Activated T-cell treated with anti-CD3 and anti-CD28 coated beads, Interleukin-2, amount 50 U/mL, for 4 hours (primary cell): Measurements from ENCODE around the gene ETV7. TPM values are rescaled to one million over a fixed set of nuclear protein-coding genes. Genes with fewer than 3 reads are reported as not detected.

Experiments used
- ATAC-seq, 2 donors: fragments of 200-7000 bp; cut with Tn5 transposase; one replicate each; pipeline ENCODE4 v1.10.0; 2021
- DNase-seq: peaks from one replicate; pipeline ENCODE4 v3.0.0-alpha.2; 2020
- H3K27me3 Mint-ChIP-seq: one replicate; pipeline ENCODE4 v1.8.0; 2021; ENCODE audit warnings: low read depth, mixed read lengths
- H3K36me3 Mint-ChIP-seq: one replicate; pipeline ENCODE4 v1.8.0; 2022; ENCODE audit warnings: mixed read lengths; ENCODE audit not compliant: insufficient read depth
- H3K4me1 Mint-ChIP-seq: one replicate; pipeline ENCODE4 v1.8.0; 2021; ENCODE audit warnings: low read depth, mixed read lengths
- H3K4me3 Mint-ChIP-seq: one replicate; pipeline ENCODE4 v1.8.0; 2021; ENCODE audit warnings: mild to moderate bottlenecking, moderate library complexity, mixed read lengths
- H3K9me3 Mint-ChIP-seq: one replicate; pipeline ENCODE4 v1.8.0; 2021; ENCODE audit warnings: mixed read lengths
- total RNA-seq, 3 donors: library from RNA; stranded (reverse); gene quantifications; one replicate each; pipeline ENCODE4 v1.2.1, GENCODE V29; 2021

Gene ETV7
- total RNA-seq, 3 donors from 2014 or later, result 0.45 to 4.9 (median 1.7) TPM

DNA sequence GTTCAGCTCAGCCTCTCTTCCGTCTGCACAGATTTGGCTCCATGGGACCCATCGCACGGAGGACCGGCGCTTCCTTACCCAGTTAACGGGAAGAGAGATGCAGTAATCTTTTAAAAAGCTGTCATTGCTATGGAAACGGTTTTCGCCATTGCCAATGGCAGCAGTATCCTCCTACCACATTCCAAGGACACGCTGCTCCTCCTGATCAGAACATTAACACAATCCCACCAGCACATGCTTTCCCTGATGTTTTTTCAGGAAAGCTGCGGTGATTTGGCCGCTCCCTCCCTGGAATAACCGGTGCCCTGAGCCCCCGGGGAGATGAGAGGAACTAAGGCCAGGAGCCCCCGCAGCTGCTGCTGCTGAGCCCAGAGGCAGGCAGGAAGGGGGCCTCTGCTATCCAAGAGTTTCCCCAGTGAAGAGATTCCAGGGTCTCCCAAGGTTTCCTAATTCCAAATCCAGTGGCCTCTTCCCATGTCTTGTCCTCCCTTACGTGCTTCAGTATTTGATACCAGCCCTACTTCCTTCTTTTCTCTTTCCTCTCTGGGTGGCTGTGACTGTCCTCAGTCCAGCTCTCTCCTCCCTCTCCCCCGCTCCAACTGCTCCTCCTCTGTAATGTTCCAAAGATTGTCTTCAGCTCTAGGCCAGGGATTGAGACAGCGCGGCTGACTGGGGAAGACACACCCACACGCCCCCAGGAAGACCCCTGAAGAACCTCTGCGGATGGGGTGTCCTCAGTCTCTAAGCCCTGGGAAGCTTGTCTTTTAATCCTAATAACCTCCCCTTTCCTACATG is 53.3 kb downstream of the ETV7 start:
- Mint-ChIP-seq H3K4me3 (no peak overlapping the region), H3K36me3 (no peaks in the 10 kb centered on the region), H3K4me1 (peaks cover 13% of the 10 kb centered on the region), H3K9me3 (no peaks in the 10 kb centered on the region), H3K27me3 (peaks cover 28% of the 10 kb centered on the region)
- ATAC-seq (no peak), DNase-seq (no peak)

DNA sequence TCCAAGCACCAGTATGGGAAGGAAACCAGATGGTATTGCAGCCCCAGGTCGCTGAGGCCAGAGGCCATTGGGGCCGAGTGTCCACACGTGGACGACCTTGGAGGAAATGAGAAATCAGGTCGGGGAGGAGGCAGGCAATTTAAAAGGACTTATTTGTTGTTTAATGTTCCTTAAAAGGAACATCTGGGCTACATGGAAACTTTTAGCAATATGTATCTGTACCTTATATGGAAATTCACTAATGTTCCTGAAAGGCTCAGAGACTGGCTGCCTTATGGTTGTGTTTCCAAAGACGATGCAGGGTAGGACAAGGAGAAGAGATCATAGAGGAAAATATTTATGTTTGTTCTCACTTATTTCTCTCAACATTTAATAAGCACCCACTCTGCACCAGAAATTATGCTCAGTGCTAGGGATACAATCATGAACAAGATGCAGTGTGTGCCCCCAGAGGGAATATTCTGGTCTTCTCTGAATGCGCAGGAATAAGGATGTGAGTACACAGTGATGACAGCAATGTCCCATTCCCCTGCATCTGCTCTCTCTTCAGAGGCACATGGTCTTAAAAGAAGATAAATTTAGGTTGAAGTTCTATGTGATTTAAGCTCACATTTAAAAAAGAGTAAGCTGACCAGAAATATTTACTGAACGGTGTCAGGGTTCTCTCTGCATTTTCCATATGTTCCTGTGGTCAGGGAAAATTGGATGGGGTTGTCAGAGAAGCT is 54.1 kb downstream of the ETV7 start:
- H3K4me1 Mint-ChIP-seq, result peaks cover 12% of the 10 kb centered on the region
- H3K27me3 Mint-ChIP-seq, result peaks cover 28% of the 10 kb centered on the region
- DNase-seq (no peak), ATAC-seq (no peak)
- no peaks in the 10 kb centered on the region for H3K36me3 Mint-ChIP-seq
- H3K4me3 Mint-ChIP-seq, result no peak overlapping the region
- H3K9me3 Mint-ChIP-seq, result no peaks in the 10 kb centered on the region

DNA sequence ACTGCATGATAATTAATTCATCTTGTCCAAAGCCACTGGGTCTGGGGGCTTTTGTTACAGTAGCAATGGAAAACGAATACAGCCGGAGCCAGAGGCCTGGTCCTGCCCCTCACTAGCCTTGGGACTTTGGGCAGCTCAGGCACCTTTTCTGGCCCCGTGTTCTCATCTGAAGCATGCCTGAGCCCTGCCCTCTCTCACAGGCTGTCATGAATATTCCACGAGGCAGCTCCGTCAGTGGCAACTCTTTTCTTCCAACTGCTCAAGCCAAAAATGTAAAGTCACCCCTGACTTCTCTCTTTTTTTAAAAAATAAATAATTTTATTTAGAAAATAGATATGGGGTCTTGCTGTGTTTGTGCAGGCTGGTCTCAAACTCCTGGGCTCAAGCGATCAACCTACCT is 56.1 kb downstream of the ETV7 start:
- no peaks in the 10 kb centered on the region for H3K36me3 Mint-ChIP-seq
- ATAC-seq, result no peak
- peaks cover 26% of the 10 kb centered on the region for H3K27me3 Mint-ChIP-seq

DNA sequence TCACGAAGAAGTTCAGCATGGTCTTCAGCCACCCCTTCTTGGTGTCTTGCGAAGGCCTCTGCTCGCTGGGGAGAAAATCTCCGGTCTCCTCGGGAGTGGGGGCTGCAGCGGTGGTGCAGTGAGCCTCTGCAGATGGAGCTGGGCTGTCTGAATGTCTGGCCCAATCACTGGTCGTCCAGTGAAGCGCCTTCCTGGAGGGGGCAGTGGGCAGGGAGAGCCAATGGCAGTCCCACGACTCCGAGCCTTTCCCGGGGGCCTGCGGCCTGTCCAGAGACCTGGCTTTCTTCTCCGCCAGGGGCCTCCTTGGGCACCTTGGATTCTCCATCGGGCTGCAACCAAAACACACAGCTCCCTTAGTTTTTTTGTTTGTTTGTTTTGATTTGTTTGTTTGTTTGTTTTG is 57.1 kb downstream of the ETV7 start:
- ATAC-seq (no peak), DNase-seq (no peak)
- Mint-ChIP-seq H3K9me3 (no peaks in the 10 kb centered on the region), H3K4me1 (no peaks in the 10 kb centered on the region), H3K27me3 (peaks cover 20% of the 10 kb centered on the region), H3K4me3 (no peak overlapping the region), H3K36me3 (no peaks in the 10 kb centered on the region)

More for the DNA sequence above, 56.1 kb downstream of the ETV7 start:
- Mint-ChIP-seq H3K9me3 (no peaks in the 10 kb centered on the region), H3K4me1 (peaks cover 4% of the 10 kb centered on the region), H3K4me3 (no peak overlapping the region)
- DNase-seq, result no peak

DNA sequence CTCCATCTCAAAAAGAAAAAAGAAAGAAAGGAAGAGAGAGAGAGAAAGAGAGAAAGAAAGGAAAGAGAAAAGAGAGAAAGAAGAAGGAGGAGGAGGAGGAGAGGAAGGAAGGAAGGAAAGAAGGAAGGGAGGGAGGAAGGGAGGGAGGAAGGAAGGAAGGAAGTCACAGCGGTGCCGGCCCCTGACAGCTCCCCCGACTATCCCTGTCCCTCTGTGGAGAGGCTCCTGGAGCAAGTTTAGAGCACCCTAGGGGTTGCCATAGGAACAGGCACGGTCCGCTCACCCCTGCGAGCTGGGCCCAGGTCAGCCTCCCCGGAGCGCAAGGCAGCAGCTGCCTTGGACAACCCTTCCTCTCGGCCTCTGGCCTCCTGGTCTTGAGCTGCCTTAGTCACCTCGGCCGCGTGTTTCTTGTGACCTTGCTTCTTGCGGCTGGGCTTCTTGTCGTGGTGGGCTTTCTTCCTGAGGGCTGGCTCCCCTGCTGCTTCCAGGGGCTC is 57.6 kb downstream of the ETV7 start:
- H3K4me1 Mint-ChIP-seq, result no peaks in the 10 kb centered on the region
- H3K4me3 Mint-ChIP-seq, result no peak overlapping the region
- DNase-seq (no peak), ATAC-seq (no peak)
- no peaks in the 10 kb centered on the region for H3K9me3 Mint-ChIP-seq
- H3K36me3 Mint-ChIP-seq, result no peaks in the 10 kb centered on the region
- H3K27me3 Mint-ChIP-seq, result peaks cover 15% of the 10 kb centered on the region

DNA sequence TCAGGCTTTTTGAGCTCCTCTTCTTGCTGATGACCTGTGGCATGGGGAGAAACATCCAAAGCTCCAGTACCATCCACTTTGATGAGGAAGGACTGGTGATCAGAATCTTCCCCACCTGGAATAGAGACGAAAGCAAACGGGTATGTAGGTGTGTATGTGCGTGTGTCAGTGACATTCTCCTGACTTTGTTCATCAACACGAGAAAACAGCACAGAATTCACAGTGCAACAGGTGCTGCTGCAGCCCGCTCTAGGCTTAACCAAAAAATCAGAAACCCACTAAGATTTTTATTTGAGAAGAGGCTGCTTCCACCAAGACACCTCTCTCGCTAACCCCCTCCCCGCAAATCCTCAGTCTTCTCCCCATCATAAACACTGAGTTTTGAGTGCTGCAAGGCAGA is 58.9 kb downstream of the ETV7 start:
- Mint-ChIP-seq H3K4me1 (no peaks in the 10 kb centered on the region), H3K4me3 (no peak overlapping the region), H3K27me3 (peaks cover 4% of the 10 kb centered on the region), H3K9me3 (no peaks in the 10 kb centered on the region), H3K36me3 (no peaks in the 10 kb centered on the region)
- no peak for DNase-seq
- no peak for ATAC-seq

DNA sequence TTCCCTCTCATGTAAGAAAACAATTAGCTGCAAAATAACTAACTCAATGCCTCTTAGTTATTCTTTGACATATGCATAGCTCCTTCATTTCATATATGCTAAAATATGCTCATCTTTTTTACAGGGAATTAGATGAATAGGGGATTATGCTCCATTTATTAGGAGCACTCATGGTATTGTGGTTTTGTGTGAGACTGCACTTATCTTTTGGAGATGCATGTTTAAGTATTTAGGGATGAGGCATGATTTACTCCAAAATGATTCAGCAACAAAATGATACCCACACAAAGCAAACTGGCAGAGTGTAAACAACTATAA is 59.6 kb downstream of the ETV7 start:
- ATAC-seq (no peak), DNase-seq (no peak)
- Mint-ChIP-seq H3K4me3 (no peak overlapping the region), H3K4me1 (no peaks in the 10 kb centered on the region), H3K36me3 (no peaks in the 10 kb centered on the region), H3K9me3 (no peaks in the 10 kb centered on the region), H3K27me3 (peaks cover 4% of the 10 kb centered on the region)

DNA sequence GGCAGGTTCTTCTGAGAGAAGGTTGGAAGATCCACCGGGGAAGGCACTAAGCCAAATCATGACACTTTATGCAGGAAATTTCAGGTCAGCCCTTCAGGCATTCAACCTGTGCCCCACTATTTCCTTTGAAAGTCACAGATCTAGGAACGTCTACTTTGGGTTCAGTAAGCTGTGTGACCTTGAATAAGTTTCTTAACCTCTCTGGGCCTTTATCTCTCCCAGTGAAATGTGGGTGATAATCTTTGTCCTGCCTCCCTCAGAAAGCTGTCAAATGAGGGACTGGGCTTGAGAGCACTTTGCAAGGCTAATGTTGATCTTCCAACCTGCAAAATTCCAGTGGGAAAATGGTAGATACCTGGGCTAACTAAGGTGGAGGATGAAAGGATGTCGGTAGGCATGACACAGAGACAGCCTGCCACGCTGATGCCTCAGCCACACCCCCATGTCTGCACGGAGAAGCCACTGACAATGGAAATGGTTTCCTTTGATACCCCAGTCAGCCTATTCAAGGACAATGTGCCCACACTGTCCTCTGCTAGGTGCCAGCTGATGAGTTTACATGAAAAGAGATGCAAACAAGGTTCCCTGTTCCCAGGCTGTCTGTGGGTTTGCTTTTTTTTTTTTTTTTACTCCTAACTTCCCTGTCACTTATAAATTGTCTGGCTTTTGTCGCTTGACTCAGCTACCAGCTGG is 60.1 kb downstream of the ETV7 start:
- no peak for DNase-seq
- no peak for ATAC-seq
- Mint-ChIP-seq H3K4me3 (no peak overlapping the region), H3K27me3 (peaks cover 4% of the 10 kb centered on the region), H3K4me1 (no peaks in the 10 kb centered on the region), H3K9me3 (no peaks in the 10 kb centered on the region), H3K36me3 (no peaks in the 10 kb centered on the region)

DNA sequence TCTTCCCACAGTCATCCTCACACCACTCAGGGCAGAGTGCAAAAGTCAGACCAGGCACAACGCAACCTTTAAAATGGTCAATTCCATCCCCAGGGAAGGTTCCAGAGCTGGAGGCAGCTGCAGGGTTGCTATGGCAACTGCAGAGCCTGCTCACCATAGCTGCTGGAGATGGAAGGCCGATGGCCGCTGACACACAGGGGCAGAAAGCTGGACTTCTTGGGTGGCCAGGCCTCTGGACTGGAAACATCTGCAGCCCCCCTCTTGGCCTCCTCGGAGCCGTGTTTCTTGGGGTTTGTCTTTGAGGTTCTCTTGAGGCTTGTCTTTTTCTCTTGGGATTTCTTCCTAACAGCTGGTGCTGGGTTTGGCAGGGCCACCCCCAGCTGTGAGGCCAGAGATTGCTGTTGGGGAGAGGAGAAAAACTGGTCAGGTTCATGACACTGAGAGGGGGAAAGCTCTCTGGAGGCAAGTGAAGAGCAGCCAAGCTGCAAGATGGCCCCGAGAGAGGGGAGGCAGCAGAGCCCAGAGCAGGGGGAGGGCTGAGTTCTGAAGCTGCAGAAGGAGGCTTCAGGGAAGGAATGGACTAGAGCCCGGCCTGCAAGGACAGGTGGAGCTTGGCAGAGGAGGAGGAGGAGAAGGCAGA is 61.0 kb downstream of the ETV7 start:
- ATAC-seq, result no peak
- no peaks in the 10 kb centered on the region for H3K4me1 Mint-ChIP-seq
- H3K4me3 Mint-ChIP-seq, result no peak overlapping the region
- no peaks in the 10 kb centered on the region for H3K27me3 Mint-ChIP-seq
- no peaks in the 10 kb centered on the region for H3K9me3 Mint-ChIP-seq
- DNase-seq, result no peak
- H3K36me3 Mint-ChIP-seq, result no peaks in the 10 kb centered on the region

DNA sequence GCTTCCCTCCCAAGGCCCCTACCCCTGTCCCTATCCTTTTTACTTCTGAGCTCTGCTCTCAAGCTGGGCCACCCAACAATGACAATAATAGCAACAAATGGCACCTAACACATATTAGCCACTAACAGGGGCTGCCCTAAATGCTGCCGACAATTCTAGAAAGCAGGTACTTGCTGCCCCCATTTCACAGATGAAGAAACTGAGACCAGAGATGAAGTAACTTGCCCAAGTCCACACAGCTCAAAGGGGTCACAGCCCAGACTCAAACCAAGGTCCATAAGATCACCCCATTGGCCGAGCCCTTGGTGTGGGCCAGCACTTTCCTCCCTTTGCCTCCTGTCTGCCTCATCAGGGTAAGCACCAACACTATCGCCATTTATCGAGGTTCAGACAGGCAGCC is 62.8 kb downstream of the ETV7 start:
- Mint-ChIP-seq H3K4me1 (no peaks in the 10 kb centered on the region), H3K9me3 (no peaks in the 10 kb centered on the region), H3K36me3 (no peaks in the 10 kb centered on the region), H3K4me3 (no peak overlapping the region), H3K27me3 (peaks cover 3% of the 10 kb centered on the region)
- ATAC-seq (no peak), DNase-seq (no peak)

DNA sequence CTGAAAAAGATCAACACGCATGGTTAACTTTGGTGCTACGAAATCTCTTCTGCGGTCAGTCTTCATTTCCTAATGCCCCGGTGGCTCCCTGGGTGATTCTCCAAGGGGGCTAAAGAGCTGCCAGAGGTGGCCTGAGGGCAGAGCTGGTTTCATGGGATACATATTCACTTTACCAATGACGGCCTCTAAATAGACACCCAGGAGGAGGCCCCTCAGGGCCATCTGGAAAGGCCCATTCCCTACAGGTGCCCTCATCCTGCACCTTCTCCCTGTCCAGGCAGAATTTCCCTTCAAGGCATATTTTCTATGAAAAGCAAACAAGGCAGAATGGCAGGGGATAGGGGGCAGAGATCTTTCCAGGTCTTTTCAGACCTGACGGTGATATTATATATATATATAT is 63.3 kb downstream of the ETV7 start:
- H3K27me3 Mint-ChIP-seq, result peaks cover 3% of the 10 kb centered on the region
- no peaks in the 10 kb centered on the region for H3K36me3 Mint-ChIP-seq
- H3K9me3 Mint-ChIP-seq, result no peaks in the 10 kb centered on the region
- ATAC-seq (no peak), DNase-seq (no peak)
- no peaks in the 10 kb centered on the region for H3K4me1 Mint-ChIP-seq
- H3K4me3 Mint-ChIP-seq, result no peak overlapping the region

DNA sequence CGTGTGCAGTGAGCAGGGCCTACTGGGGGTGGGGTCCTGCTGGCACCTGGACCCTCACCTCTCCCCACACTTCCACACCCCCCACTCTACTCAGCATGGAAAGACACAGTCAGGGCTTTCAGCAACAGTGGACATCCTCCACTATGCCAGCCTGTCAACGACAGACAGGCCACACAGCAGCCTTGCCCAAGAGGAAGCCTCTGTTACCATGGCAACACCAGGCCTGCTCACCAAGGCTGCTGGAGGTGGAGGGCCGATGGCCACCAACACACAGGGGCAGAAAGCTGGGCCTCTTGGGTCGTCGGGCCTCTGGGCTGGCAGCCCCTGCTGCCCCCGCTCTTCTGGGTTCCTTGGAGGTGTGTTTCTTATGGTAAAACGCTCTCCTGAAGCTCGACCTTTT is 64.4 kb downstream of the ETV7 start:
- H3K27me3 Mint-ChIP-seq, result peaks cover 3% of the 10 kb centered on the region
- H3K4me3 Mint-ChIP-seq, result no peak overlapping the region
- ATAC-seq (no peak), DNase-seq (no peak)
- H3K4me1 Mint-ChIP-seq, result no peaks in the 10 kb centered on the region
- H3K9me3 Mint-ChIP-seq, result no peaks in the 10 kb centered on the region
- no peaks in the 10 kb centered on the region for H3K36me3 Mint-ChIP-seq

DNA sequence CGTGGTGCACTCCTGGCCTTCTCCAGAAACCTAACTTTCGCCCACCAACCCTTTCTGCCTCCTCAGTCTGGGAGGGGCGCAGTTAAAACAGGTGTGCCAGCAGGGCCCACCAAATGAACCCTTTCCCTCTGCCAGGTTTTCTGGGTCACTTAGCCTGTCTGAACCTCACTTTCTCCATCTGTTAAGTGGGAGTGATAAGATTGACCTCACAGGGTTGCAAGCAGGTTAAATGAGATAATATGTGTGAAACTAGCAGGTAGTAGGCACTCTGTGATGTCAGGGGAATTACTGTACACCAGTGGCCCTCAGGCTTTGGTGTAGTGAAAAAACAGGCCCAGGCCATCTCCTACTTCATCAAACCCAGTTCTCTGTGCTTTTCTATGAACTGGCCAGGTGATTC is 64.9 kb downstream of the ETV7 start:
- ATAC-seq, result no peak
- H3K36me3 Mint-ChIP-seq, result no peaks in the 10 kb centered on the region
- DNase-seq, result no peak
- no peaks in the 10 kb centered on the region for H3K9me3 Mint-ChIP-seq
- H3K27me3 Mint-ChIP-seq, result peaks cover 3% of the 10 kb centered on the region
- no peak overlapping the region for H3K4me3 Mint-ChIP-seq
- H3K4me1 Mint-ChIP-seq, result no peaks in the 10 kb centered on the region

DNA sequence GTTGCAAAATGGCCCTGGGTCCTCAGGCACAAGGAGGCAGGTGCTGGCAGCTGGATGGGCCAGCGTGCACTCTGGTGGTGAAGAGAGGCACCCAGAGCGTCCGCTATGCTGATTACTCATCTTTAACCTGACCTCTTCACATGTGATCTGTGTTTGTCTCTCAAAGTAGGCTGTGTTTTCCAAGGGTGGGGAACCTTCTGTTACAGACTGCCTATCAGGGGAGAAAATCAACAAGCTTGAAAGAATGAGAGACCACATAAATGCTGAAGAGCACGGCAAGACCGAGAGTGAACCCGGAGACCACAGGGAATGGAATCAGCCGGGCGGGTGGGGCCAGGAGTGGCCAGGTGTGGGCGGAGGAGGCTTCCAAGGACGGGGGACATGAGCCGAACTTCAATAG is 67.0 kb downstream of the ETV7 start:
- peaks cover 3% of the 10 kb centered on the region for H3K27me3 Mint-ChIP-seq
- H3K9me3 Mint-ChIP-seq, result no peaks in the 10 kb centered on the region
- H3K4me1 Mint-ChIP-seq, result no peaks in the 10 kb centered on the region
- no peak overlapping the region for H3K4me3 Mint-ChIP-seq
- ATAC-seq, result no peak
- no peak for DNase-seq
- H3K36me3 Mint-ChIP-seq, result no peaks in the 10 kb centered on the region
